ENCODE data around the gene PANX3.

The PANX3 gene

GRCh38 chr11:124618863-124619262 lies 7.6 kb downstream of the PANX3 start:
- no peak for DNase-seq (ENCODE audit: low spot score)

GRCh38 chr11:124622531-124623451 lies 11.6 kb downstream of the PANX3 start, which contains the start of gene TBRG1:
Gene TBRG1 (plus strand): TSS chr11:124622864. CDS start chr11:124623084, 220 bp downstream.
- DNase-seq (ENCODE audit: low spot score): peak; percentile 79

GRCh38 chr11:124623861-124624525 lies 12.8 kb downstream of the PANX3 start:
- DNase-seq (ENCODE audit: low spot score): no peak

GRCh38 chr11:124625504-124626168 lies 14.4 kb downstream of the PANX3 start:
- no peak for DNase-seq (ENCODE audit: low spot score)

- DNase-seq (ENCODE audit: low spot score): no peak
Measured at GRCh38 chr11:124627546-124627945, 16.3 kb downstream of the PANX3 start.

GRCh38 chr11:124629961-124630360 lies 18.7 kb downstream of the PANX3 start:
- DNase-seq (ENCODE audit: low spot score): no peak

GRCh38 chr11:124633355-124633754 lies 22.1 kb downstream of the PANX3 start:
- DNase-seq (ENCODE audit: low spot score): no peak

GRCh38 chr11:124635932-124636331 lies 24.7 kb downstream of the PANX3 start:
- DNase-seq (ENCODE audit: low spot score): no peak

- DNase-seq (ENCODE audit: low spot score): no peak
Measured at GRCh38 chr11:124638500-124638899, 27.3 kb downstream of the PANX3 start.

- no peak for DNase-seq (ENCODE audit: low spot score)
Measured at GRCh38 chr11:124639186-124639585, 28.0 kb downstream of the PANX3 start.

GRCh38 chr11:124640666-124641065 lies 29.4 kb downstream of the PANX3 start:
- no peak for DNase-seq (ENCODE audit: low spot score)

GRCh38 chr11:124642628-124643027 lies 31.4 kb downstream of the PANX3 start:
- DNase-seq (ENCODE audit: low spot score): no peak

GRCh38 chr11:124643042-124643604 lies 31.9 kb downstream of the PANX3 start:
- DNase-seq (ENCODE audit: low spot score): no peak

- no peak for DNase-seq (ENCODE audit: low spot score)
Measured at GRCh38 chr11:124643605-124644425, 32.6 kb downstream of the PANX3 start.

GRCh38 chr11:124644426-124645280 lies 33.4 kb downstream of the PANX3 start:
- DNase-seq (ENCODE audit: low spot score): peak; percentile 61

GRCh38 chr11:124646148-124646547 lies 34.9 kb downstream of the PANX3 start:
- DNase-seq (ENCODE audit: low spot score): no peak

GRCh38 chr11:124648610-124649009 lies 37.4 kb downstream of the PANX3 start:
- no peak for DNase-seq (ENCODE audit: low spot score)

- no peak for DNase-seq (ENCODE audit: low spot score)
Measured at GRCh38 chr11:124656774-124657630, 45.8 kb downstream of the PANX3 start.

GRCh38 chr11:124657904-124658303 lies 46.7 kb downstream of the PANX3 start:
- DNase-seq (ENCODE audit: low spot score): no peak
